ENCODE results near the gene AFG3L2. TPM values are rescaled to one million over a fixed set of nuclear protein-coding genes. Genes with fewer than 3 reads are reported as not detected.

Gene AFG3L2
- total RNA-seq, 1 donor from 2014 or later, result 51.7 TPM

DNA sequence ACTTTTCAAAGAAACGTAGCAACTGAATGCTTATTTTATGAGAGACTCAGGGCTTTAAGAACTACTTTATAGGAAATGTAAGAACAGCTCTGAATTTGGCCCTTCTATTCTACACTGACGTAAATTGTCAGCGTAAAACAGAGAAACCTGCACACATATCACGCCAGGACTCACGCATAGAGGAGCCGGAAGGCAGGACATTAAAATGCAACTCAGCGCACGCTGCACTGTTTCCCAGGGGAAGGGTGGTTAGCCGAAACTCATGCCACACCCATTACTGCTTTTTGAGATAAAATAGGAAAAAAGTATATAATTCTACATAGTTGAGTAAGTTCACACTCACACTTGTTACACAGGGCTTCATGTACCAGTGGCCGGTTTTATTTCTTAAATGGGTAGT, 61.5 kb downstream of the AFG3L2 start:
- Histone ChIP-seq H2AFZ (replicated peaks) (no peak overlapping the region), H3K79me2 (ENCODE audit: low read depth) (peaks cover 4% of the 10 kb centered on the region), H3K36me3 (peaks cover 23% of the 10 kb centered on the region), H3K27ac (no peak overlapping the region), H3K4me2 (no peak overlapping the region), H3K4me3 (no peak overlapping the region), H4K20me1 (ENCODE audit: low read depth) (peaks cover 7% of the 10 kb centered on the region), H3K4me1 (no peaks in the 10 kb centered on the region), H3K27me3 (no peaks in the 10 kb centered on the region), H3F3A (ENCODE audit: low read depth) (peaks cover 4% of the 10 kb centered on the region), H3K9me3 (ENCODE audit: low read depth) (peaks cover 8% of the 10 kb centered on the region), H3K9ac (no peak overlapping the region)
- Mint-ChIP-seq H3K4me1 (peaks cover 30% of the 10 kb centered on the region), H3K9me3 (peaks cover 18% of the 10 kb centered on the region), H3K4me3 (no peak overlapping the region), H3K27ac (no peak overlapping the region), H3K27me3 (ENCODE audit: insufficient read depth, low read depth) (peaks cover 2% of the 10 kb centered on the region), H3K36me3 (peaks cover 40% of the 10 kb centered on the region)
- DNase-seq (ENCODE audit: low spot score), result no peak
- TF ChIP-seq EZH2phosphoT487 (IDR thresholded peaks at IDR 0.05), result no peak
- TF ChIP-seq, protein P1, sequence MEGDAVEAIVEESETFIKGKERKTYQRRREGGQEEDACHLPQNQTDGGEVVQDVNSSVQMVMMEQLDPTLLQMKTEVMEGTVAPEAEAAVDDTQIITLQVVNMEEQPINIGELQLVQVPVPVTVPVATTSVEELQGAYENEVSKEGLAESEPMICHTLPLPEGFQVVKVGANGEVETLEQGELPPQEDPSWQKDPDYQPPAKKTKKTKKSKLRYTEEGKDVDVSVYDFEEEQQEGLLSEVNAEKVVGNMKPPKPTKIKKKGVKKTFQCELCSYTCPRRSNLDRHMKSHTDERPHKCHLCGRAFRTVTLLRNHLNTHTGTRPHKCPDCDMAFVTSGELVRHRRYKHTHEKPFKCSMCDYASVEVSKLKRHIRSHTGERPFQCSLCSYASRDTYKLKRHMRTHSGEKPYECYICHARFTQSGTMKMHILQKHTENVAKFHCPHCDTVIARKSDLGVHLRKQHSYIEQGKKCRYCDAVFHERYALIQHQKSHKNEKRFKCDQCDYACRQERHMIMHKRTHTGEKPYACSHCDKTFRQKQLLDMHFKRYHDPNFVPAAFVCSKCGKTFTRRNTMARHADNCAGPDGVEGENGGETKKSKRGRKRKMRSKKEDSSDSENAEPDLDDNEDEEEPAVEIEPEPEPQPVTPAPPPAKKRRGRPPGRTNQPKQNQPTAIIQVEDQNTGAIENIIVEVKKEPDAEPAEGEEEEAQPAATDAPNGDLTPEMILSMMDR (IDR thresholded peaks at IDR 0.05), result no peak
- TF ChIP-seq EZH2 (IDR thresholded peaks at IDR 0.05), result no peak

DNA sequence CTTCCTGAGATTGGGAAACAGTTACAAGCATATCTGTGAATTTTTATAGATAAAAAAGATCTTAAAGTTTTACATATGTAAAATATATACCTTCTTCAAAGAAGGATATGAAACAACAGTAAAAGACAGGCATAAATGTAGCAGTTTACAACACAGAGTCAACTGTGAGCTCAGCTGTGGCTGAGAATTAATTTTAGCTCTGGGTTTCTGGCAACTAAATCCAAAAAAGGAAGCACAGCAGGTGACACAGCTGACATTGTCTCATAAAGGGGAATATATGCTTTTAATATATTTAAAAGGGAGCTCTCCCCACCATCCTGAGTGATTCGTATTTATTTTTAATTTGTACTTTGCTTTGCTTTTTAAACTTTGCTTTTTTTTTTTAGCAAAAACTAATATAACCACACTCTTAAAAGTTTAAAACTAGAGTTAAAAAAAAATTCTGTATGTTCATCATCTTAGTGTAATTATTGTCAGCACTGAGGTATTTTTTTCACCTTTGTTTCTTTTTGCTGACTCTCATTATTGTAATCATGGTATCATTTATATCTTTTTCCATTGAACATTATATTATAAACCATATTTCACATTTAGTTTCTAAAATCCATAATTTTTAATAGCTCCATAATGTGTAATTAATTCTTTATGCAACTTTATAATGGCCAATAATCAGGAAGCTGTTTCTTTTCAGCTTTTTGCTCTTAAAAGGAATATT, 62.3 kb downstream of the AFG3L2 start:
- H3K4me1 Mint-ChIP-seq, result peaks cover 31% of the 10 kb centered on the region
- Histone ChIP-seq H3K4me1 (no peaks in the 10 kb centered on the region), H3K27me3 (no peaks in the 10 kb centered on the region), H3K9me3 (ENCODE audit: low read depth) (peaks cover 8% of the 10 kb centered on the region), H4K20me1 (ENCODE audit: low read depth) (peaks cover 7% of the 10 kb centered on the region), H3K79me2 (ENCODE audit: low read depth) (peaks cover 9% of the 10 kb centered on the region), H3K4me3 (no peak overlapping the region), H3K36me3 (peaks cover 25% of the 10 kb centered on the region), H3F3A (ENCODE audit: low read depth) (peaks cover 4% of the 10 kb centered on the region), H3K9ac (no peak overlapping the region), H3K4me2 (no peak overlapping the region), H2AFZ (replicated peaks) (no peak overlapping the region), H3K27ac (no peak overlapping the region)
- no peak for DNase-seq (ENCODE audit: low spot score)
- peaks cover 21% of the 10 kb centered on the region for H3K9me3 Mint-ChIP-seq
- peaks cover 40% of the 10 kb centered on the region for H3K36me3 Mint-ChIP-seq
- H3K27ac Mint-ChIP-seq, result no peak overlapping the region
- TF ChIP-seq EZH2phosphoT487 (IDR thresholded peaks at IDR 0.05), result no peak
- no peak for TF ChIP-seq EZH2 (IDR thresholded peaks at IDR 0.05)
- TF ChIP-seq, protein P1 (IDR thresholded peaks at IDR 0.05), result no peak
- peaks cover 2% of the 10 kb centered on the region for H3K27me3 Mint-ChIP-seq (ENCODE audit: insufficient read depth, low read depth)
- no peak overlapping the region for H3K4me3 Mint-ChIP-seq

DNA sequence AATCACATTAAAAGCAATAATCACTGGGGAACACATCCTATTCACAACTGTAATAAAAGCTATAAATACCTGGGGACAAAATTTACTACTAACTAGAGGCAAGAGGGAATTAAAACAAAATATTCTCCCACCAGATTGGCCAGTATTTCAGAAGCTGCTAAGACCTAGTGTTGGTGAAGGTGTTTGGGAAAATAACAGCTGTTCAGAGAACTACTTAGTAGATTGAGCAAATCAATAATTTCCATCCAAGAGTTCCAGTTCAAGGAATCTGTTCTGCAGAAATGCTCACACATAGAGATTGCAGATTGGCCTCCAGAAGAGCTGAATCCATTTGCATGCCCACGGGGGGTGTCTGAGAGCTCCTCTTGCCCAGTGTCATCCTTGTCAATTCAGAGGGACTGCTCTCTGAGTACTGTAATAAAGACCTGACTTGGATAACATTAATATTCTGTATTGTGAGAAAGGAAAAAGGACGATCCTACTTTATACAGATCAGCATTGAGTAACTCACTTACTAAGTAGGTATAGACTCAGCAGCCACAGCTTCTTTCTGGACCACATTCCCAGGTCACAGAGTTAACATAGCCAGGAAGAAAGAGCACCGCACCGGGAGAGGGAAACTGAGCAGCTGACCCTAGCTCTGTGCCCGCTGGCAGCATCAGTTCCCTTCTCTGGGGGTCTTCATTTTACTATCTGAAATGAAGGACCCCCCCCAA, 63.3 kb downstream of the AFG3L2 start:
- Mint-ChIP-seq H3K36me3 (peaks cover 43% of the 10 kb centered on the region), H3K4me1 (peaks cover 36% of the 10 kb centered on the region), H3K27me3 (ENCODE audit: insufficient read depth, low read depth) (peaks cover 3% of the 10 kb centered on the region), H3K4me3 (no peak overlapping the region), H3K27ac (no peak overlapping the region), H3K9me3 (peaks cover 25% of the 10 kb centered on the region)
- no peak for TF ChIP-seq EZH2phosphoT487 (IDR thresholded peaks at IDR 0.05)
- TF ChIP-seq, protein P1 (IDR thresholded peaks at IDR 0.05), result no peak
- no peak for TF ChIP-seq EZH2 (IDR thresholded peaks at IDR 0.05)
- Histone ChIP-seq H3K36me3 (peaks cover 25% of the 10 kb centered on the region), H3F3A (ENCODE audit: low read depth) (peaks cover 4% of the 10 kb centered on the region), H3K9me3 (ENCODE audit: low read depth) (peaks cover 8% of the 10 kb centered on the region), H3K4me2 (no peak overlapping the region), H3K27ac (no peak overlapping the region), H4K20me1 (ENCODE audit: low read depth) (peaks cover 7% of the 10 kb centered on the region), H2AFZ (replicated peaks) (no peak overlapping the region), H3K4me1 (no peaks in the 10 kb centered on the region), H3K79me2 (ENCODE audit: low read depth) (peaks cover 20% of the 10 kb centered on the region), H3K9ac (no peak overlapping the region), H3K4me3 (no peak overlapping the region), H3K27me3 (peaks cover 8% of the 10 kb centered on the region)
- no peak for DNase-seq (ENCODE audit: low spot score)

All from neural progenitor cell (in vitro differentiated cells).